ENCODE results near the gene GALNT2.

- TF ChIP-seq, protein P1, sequence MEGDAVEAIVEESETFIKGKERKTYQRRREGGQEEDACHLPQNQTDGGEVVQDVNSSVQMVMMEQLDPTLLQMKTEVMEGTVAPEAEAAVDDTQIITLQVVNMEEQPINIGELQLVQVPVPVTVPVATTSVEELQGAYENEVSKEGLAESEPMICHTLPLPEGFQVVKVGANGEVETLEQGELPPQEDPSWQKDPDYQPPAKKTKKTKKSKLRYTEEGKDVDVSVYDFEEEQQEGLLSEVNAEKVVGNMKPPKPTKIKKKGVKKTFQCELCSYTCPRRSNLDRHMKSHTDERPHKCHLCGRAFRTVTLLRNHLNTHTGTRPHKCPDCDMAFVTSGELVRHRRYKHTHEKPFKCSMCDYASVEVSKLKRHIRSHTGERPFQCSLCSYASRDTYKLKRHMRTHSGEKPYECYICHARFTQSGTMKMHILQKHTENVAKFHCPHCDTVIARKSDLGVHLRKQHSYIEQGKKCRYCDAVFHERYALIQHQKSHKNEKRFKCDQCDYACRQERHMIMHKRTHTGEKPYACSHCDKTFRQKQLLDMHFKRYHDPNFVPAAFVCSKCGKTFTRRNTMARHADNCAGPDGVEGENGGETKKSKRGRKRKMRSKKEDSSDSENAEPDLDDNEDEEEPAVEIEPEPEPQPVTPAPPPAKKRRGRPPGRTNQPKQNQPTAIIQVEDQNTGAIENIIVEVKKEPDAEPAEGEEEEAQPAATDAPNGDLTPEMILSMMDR (IDR thresholded peaks at IDR 0.05; ENCODE audit: low read depth, low read length, missing input control) = no peak
- TF ChIP-seq, protein P2, sequence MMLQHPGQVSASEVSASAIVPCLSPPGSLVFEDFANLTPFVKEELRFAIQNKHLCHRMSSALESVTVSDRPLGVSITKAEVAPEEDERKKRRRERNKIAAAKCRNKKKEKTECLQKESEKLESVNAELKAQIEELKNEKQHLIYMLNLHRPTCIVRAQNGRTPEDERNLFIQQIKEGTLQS (IDR thresholded peaks at IDR 0.05) = no peak
- TF ChIP-seq, protein P3, sequence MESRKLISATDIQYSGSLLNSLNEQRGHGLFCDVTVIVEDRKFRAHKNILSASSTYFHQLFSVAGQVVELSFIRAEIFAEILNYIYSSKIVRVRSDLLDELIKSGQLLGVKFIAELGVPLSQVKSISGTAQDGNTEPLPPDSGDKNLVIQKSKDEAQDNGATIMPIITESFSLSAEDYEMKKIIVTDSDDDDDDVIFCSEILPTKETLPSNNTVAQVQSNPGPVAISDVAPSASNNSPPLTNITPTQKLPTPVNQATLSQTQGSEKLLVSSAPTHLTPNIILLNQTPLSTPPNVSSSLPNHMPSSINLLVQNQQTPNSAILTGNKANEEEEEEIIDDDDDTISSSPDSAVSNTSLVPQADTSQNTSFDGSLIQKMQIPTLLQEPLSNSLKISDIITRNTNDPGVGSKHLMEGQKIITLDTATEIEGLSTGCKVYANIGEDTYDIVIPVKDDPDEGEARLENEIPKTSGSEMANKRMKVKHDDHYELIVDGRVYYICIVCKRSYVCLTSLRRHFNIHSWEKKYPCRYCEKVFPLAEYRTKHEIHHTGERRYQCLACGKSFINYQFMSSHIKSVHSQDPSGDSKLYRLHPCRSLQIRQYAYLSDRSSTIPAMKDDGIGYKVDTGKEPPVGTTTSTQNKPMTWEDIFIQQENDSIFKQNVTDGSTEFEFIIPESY (IDR thresholded peaks at IDR 0.05) = no peak
- TF ChIP-seq JUND (IDR thresholded peaks at IDR 0.05) = no peak
- no peak for TF ChIP-seq FOXA1 (IDR thresholded peaks at IDR 0.05)
- TF ChIP-seq SP1 (IDR thresholded peaks at IDR 0.05) = no peak
- TF ChIP-seq HNF4G (IDR thresholded peaks at IDR 0.05) = no peak
- TF ChIP-seq, protein P4, sequence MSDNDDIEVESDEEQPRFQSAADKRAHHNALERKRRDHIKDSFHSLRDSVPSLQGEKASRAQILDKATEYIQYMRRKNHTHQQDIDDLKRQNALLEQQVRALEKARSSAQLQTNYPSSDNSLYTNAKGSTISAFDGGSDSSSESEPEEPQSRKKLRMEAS (IDR thresholded peaks at IDR 0.05) = no peak
- no peak for TF ChIP-seq YY1 (IDR thresholded peaks at IDR 0.05)
- TF ChIP-seq EGR1 (IDR thresholded peaks at IDR 0.05; ENCODE audit: low read depth in 2 of 2) = no peak
- no peak for TF ChIP-seq TAF1 (conservative IDR thresholded peaks at IDR 0.05)
- TF ChIP-seq, protein P5, sequence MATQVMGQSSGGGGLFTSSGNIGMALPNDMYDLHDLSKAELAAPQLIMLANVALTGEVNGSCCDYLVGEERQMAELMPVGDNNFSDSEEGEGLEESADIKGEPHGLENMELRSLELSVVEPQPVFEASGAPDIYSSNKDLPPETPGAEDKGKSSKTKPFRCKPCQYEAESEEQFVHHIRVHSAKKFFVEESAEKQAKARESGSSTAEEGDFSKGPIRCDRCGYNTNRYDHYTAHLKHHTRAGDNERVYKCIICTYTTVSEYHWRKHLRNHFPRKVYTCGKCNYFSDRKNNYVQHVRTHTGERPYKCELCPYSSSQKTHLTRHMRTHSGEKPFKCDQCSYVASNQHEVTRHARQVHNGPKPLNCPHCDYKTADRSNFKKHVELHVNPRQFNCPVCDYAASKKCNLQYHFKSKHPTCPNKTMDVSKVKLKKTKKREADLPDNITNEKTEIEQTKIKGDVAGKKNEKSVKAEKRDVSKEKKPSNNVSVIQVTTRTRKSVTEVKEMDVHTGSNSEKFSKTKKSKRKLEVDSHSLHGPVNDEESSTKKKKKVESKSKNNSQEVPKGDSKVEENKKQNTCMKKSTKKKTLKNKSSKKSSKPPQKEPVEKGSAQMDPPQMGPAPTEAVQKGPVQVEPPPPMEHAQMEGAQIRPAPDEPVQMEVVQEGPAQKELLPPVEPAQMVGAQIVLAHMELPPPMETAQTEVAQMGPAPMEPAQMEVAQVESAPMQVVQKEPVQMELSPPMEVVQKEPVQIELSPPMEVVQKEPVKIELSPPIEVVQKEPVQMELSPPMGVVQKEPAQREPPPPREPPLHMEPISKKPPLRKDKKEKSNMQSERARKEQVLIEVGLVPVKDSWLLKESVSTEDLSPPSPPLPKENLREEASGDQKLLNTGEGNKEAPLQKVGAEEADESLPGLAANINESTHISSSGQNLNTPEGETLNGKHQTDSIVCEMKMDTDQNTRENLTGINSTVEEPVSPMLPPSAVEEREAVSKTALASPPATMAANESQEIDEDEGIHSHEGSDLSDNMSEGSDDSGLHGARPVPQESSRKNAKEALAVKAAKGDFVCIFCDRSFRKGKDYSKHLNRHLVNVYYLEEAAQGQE (IDR thresholded peaks at IDR 0.05) = no peak
Measured at GRCh38 chr1:230309646-230310177, 242.7 kb downstream of the GALNT2 start.
